A549 (cell line): ENCODE measurements around the gene ARR3.

Experiments
- CHD4 ChIP-seq: fragments of 200-600 bp; sonication (generic); IDR thresholded peaks from 2 replicates; pipeline ENCODE4 v1.6.1; 2016; ENCODE audit warnings: antibody characterized with exemption, mild to moderate bottlenecking, borderline replicate concordance
- RAD21 ChIP-seq, 2 experiments: fragments of >200 bp in 1 of 2; sonication (Bioruptor Twin) in 1 of 2; formaldehyde crosslinking in 1 of 2; IDR thresholded peaks in 1 of 2; conservative IDR thresholded peaks in 1 of 2; 2 replicates in 1 of 2; 3 replicates in 1 of 2; pipeline ENCODE4 v1.6.1; 2012 to 2018; ENCODE audit warnings: inconsistent platforms in 1 of 2

DNA sequence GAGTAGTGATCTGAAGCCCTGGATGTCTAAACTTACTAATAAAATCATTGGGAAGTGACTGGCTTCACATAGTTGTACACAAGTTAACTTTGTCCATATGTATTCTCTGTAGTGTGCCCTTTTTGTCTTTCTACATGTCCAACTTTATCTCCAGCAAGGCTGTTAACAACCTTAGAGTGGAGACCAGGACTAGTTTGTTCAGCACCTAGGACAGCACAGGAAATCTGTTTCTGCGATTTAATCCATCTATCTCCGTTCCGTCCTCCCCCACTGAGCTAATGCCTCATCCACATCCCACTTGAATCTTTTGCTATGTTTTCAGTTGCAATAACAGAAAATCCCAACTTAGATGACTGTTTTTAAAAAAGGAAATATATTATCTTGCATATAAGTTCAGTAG lies 3.4 kb upstream of the ARR3 start:
- TF ChIP-seq CHD4: no peak
- TF ChIP-seq RAD21 (conservative IDR thresholded peaks at IDR 0.05 in 1 of 2, IDR thresholded peaks at IDR 0.05 in 1 of 2): no peak
